ENCODE data around the gene LYRM7.
A peak's percentile ranks its signal among the peaks of the same experiment; 100 is the strongest.

Gene LYRM7

GRCh38 chr5:131160134-131160533, 10.6 kb upstream of the LYRM7 start:
- DNase-seq = no peak
- no peak for TF ChIP-seq CTCF (IDR thresholded peaks at IDR 0.05; ENCODE audit: low read depth, low read length)
- peaks cover 62% of the 10 kb centered on the region for H3K36me3 ChIP-seq
- no peak overlapping the region for H3K4me3 ChIP-seq (ENCODE audit: low read depth, low read length)
- H3K9me3 ChIP-seq = no peaks in the 10 kb centered on the region
- H3K27me3 ChIP-seq = no peaks in the 10 kb centered on the region
- H3K4me1 ChIP-seq = peaks cover 5% of the 10 kb centered on the region; the same call in 1 of the 2 replicates

- Histone ChIP-seq H3K27me3 (no peaks in the 10 kb centered on the region), H3K36me3 (peaks cover 54% of the 10 kb centered on the region), H3K4me1 (peaks cover 5% of the 10 kb centered on the region; the same call in 1 of the 2 replicates), H3K9me3 (no peaks in the 10 kb centered on the region), H3K4me3 (ENCODE audit: low read depth, low read length) (peak overlapping the region; percentile 85)
- no peak for DNase-seq
- no peak for TF ChIP-seq CTCF (IDR thresholded peaks at IDR 0.05; ENCODE audit: low read depth, low read length)
Measured at GRCh38 chr5:131163276-131164119, 7.2 kb upstream of the LYRM7 start.

- peaks cover 5% of the 10 kb centered on the region; the same call in 1 of the 2 replicates for H3K4me1 ChIP-seq
- H3K27me3 ChIP-seq = no peaks in the 10 kb centered on the region
- H3K9me3 ChIP-seq = no peaks in the 10 kb centered on the region
- H3K4me3 ChIP-seq (ENCODE audit: low read depth, low read length) = peak overlapping the region; percentile 85
- peak; percentile 86 for DNase-seq
- no peak for TF ChIP-seq CTCF (IDR thresholded peaks at IDR 0.05; ENCODE audit: low read depth, low read length)
- H3K36me3 ChIP-seq = peaks cover 44% of the 10 kb centered on the region
Measured at GRCh38 chr5:131164191-131165118, 6.3 kb upstream of the LYRM7 start.

DNA sequence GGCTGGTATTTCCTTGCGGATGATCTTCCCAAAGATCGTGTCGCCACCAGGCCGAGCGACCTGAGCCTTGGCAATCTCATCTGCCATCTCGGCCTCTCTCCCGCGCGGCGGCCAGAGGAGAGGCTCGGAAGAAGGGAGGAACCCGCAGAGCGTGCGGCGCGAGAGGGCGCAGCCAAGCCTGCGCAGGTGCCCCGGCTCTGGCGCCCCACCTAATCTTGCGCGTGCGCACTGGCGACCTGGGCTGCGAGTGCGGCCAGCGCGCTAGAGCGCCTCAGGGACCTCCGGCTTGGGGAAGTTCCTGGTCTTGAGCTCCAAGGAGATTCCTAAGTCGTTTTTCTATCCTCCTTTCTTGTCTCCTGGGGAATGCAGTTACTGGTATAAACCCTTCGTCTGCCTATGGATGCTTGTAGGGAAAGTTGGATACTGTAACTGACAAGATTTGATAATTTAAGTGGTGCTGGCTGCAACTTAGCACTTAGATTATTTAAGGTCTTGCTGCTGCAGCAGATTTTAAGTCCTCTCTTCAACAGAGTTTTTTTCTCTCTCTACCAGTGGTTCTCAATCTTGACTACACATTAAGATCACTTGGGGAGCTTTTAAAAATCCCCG, 5.5 kb upstream of the LYRM7 start, which contains the start of gene HINT1:
Gene HINT1, minus strand, starts transcription at position 138 of the 609 bp plus-strand sequence. Its CDS starts 51 bp downstream, at position 87.
- TF ChIP-seq CTCF (IDR thresholded peaks at IDR 0.05; ENCODE audit: low read depth, low read length) = peak; percentile 7; the same call in 1 of the 2 replicates
- H3K4me3 ChIP-seq (ENCODE audit: low read depth, low read length) = peak within 1 kb of the TSS; percentile 85

DNA sequence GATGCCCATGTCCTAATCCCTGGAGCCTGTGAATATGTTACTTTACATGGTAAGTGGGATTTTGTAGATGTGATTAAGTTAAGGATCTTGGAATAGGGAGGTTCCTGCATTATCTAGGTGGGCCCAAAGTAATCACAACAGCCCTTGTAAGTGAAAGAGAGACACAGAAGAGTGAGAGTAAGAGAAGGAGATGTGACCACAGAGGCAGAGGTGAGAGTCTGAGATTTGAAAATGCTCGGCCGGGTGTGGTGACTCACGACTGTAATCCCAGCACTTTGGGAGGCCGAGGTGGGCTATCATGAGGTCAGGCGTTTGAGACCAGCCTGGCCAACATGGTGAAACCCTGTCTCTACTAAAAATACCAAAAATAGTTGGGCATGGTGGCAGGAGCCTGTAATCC, 3.1 kb upstream of the LYRM7 start:
- Histone ChIP-seq H3K36me3 (peaks cover 14% of the 10 kb centered on the region), H3K4me1 (peaks cover 5% of the 10 kb centered on the region), H3K4me3 (ENCODE audit: low read depth, low read length) (no peak overlapping the region), H3K27me3 (no peaks in the 10 kb centered on the region), H3K9me3 (no peaks in the 10 kb centered on the region)
- no peak for DNase-seq
- TF ChIP-seq CTCF (IDR thresholded peaks at IDR 0.05; ENCODE audit: low read depth, low read length) = no peak

More for the DNA sequence above, 5.5 kb upstream of the LYRM7 start, which contains the start of gene HINT1:
- Histone ChIP-seq H3K27me3 (no peaks in the 10 kb centered on the region), H3K4me1 (peaks cover 5% of the 10 kb centered on the region; the same call in 1 of the 2 replicates), H3K9me3 (no peaks in the 10 kb centered on the region), H3K36me3 (peaks cover 38% of the 10 kb centered on the region)
- peak; percentile 96 for DNase-seq

All from BE2C (cell line).